Neuronal stem cell (in vitro differentiated cells): ENCODE data around the gene SMKR1.

Experiments
- DNase-seq: peaks from one replicate; pipeline ENCODE4 v3.0.0-alpha.2; 2013; ENCODE audit warnings: low spot score
- H2AFZ ChIP-seq: one replicate; pipeline ENCODE4 v1.6.1; 2013; ENCODE audit warnings: mild to moderate bottlenecking, low read length, inconsistent platforms
- H2AK5ac ChIP-seq: 2 replicates; pipeline ENCODE4 v1.6.1; 2013; ENCODE audit warnings: low read depth, mild to moderate bottlenecking, inconsistent platforms, low read length, moderate library complexity, mixed read lengths
- H2BK120ac ChIP-seq: 2 replicates; pipeline ENCODE4 v1.6.1; 2013; ENCODE audit warnings: low read depth, mild to moderate bottlenecking, inconsistent platforms, low read length, moderate library complexity, mixed read lengths
- H2BK12ac ChIP-seq: one replicate; pipeline ENCODE4 v1.6.1; 2013; ENCODE audit warnings: low read length, inconsistent platforms
- H2BK15ac ChIP-seq: 2 replicates; pipeline ENCODE4 v1.6.1; 2013; ENCODE audit warnings: mild to moderate bottlenecking, low read length, inconsistent platforms, mixed read lengths
- H2BK5ac ChIP-seq: one replicate; pipeline ENCODE4 v1.6.1; 2013; ENCODE audit warnings: inconsistent platforms, mild to moderate bottlenecking, low read length, moderate library complexity
- H3K14ac ChIP-seq: one replicate; pipeline ENCODE4 v1.6.1; 2013; ENCODE audit warnings: low read length, inconsistent platforms
- H3K18ac ChIP-seq: 2 replicates; pipeline ENCODE4 v1.6.1; 2013; ENCODE audit warnings: low read length, inconsistent platforms
- H3K23ac ChIP-seq: 2 replicates; pipeline ENCODE4 v1.6.1; 2013; ENCODE audit warnings: low read depth, mild to moderate bottlenecking, mixed read lengths, low read length, inconsistent platforms; ENCODE audit not compliant: poor library complexity
- H3K27ac ChIP-seq: replicated peaks from 3 replicates; pipeline ENCODE4 v1.5.1; 2013; ENCODE audit warnings: low read length, inconsistent platforms
- H3K27me3 ChIP-seq, 3 experiments: 2 replicates each; pipeline ENCODE4 v1.6.1; 2013; ENCODE audit warnings: low read length in 3 of 3, mild to moderate bottlenecking in 2 of 3, inconsistent platforms in 1 of 3, low read depth in 1 of 3, mixed read lengths in 1 of 3, moderate library complexity in 1 of 3; ENCODE audit not compliant: control insufficient read depth in 3 of 3, insufficient read depth in 3 of 3
- H3K36me3 ChIP-seq, 2 donors: replicated peaks in 1 of 2; 2 replicates each; pipeline ENCODE4 v1.6.1; 2013; ENCODE audit warnings: low read length in 2 of 2; ENCODE audit not compliant: control insufficient read depth in 2 of 2, insufficient read depth in 2 of 2
- H3K4ac ChIP-seq: 2 replicates; pipeline ENCODE4 v1.6.1; 2013; ENCODE audit warnings: inconsistent platforms, mild to moderate bottlenecking, low read length, moderate library complexity
- H3K4me1 ChIP-seq, 2 donors: 1 replicate in 1 of 2; 2 replicates in 1 of 2; pipeline ENCODE4 v1.6.1; 2013; ENCODE audit warnings: low read length in 2 of 2, low read depth in 1 of 2; ENCODE audit not compliant: control insufficient read depth in 2 of 2, insufficient read depth in 1 of 2
- H3K4me2 ChIP-seq: one replicate; pipeline ENCODE4 v1.6.1; 2013; ENCODE audit warnings: mild to moderate bottlenecking, low read length, inconsistent platforms; ENCODE audit not compliant: insufficient read depth, poor library complexity, severe bottlenecking
- H3K4me3 ChIP-seq, 2 donors: 2 replicates each; pipeline ENCODE4 v1.5.1; 2013; ENCODE audit warnings: low read length in 2 of 2, mild to moderate bottlenecking in 2 of 2, inconsistent platforms in 1 of 2, moderate library complexity in 1 of 2
- H3K79me1 ChIP-seq: one replicate; pipeline ENCODE4 v1.6.1; 2013; ENCODE audit warnings: low read depth, mild to moderate bottlenecking, inconsistent platforms, low read length, moderate library complexity
- H3K9ac ChIP-seq: one replicate; pipeline ENCODE4 v1.6.1; 2013; ENCODE audit warnings: mild to moderate bottlenecking, low read depth, low read length, inconsistent platforms; ENCODE audit not compliant: poor library complexity
- H3K9me3 ChIP-seq, 2 donors: replicated peaks in 1 of 2; 2 replicates each; pipeline versions ENCODE3 to v1.6.1; 2013; ENCODE audit warnings: low read length in 2 of 2, mild to moderate bottlenecking in 2 of 2, inconsistent platforms in 1 of 2, low read depth in 1 of 2, mixed read lengths in 1 of 2, moderate library complexity in 1 of 2; ENCODE audit not compliant: control insufficient read depth in 2 of 2, insufficient read depth in 1 of 2
- H4K8ac ChIP-seq: one replicate; pipeline ENCODE4 v1.6.1; 2013; ENCODE audit warnings: low read depth, mild to moderate bottlenecking, inconsistent platforms, low read length, moderate library complexity
- H4K91ac ChIP-seq: one replicate; pipeline ENCODE4 v1.6.1; 2013; ENCODE audit warnings: low read length, low read depth, mild to moderate bottlenecking, inconsistent platforms; ENCODE audit not compliant: poor library complexity
- WGBS, 2 donors: extraction: QIAGEN DNeasy Blood & Tissue Kit; methylation state at CpG; one replicate each; pipeline ENCODE4 v1.1.7; 2013; ENCODE audit warnings: missing lambda C conversion rate in 2 of 2, mixed read lengths in 1 of 2; ENCODE audit not compliant: insufficient read length in 2 of 2, insufficient replicate concordance in 1 of 2; ENCODE audit errors: extremely low coverage in 2 of 2; 5-methylcytosine and 5-hydroxymethylcytosine counted together

The SMKR1 gene

GRCh38 chr7:129466796-129467195 lies 35.5 kb upstream of the SMKR1 start:
- H3K27ac ChIP-seq: no peak overlapping the region
- no peak overlapping the region for H4K91ac ChIP-seq

GRCh38 chr7:129468087-129468486 lies 34.2 kb upstream of the SMKR1 start:
- H4K91ac ChIP-seq: no peak overlapping the region
- H2BK120ac ChIP-seq: no peak overlapping the region
- H3K4me3 ChIP-seq: no peak overlapping the region
- WGBS, 2 donors: no CpG with 5 or more reads among the region's 1 CpG
- H3K18ac ChIP-seq: no peak overlapping the region
- H3K27ac ChIP-seq: no peak overlapping the region
- H2BK15ac ChIP-seq: no peak overlapping the region
- H3K79me1 ChIP-seq: no peaks in the 10 kb centered on the region
- no peak overlapping the region for H3K4me2 ChIP-seq
- H3K14ac ChIP-seq: no peak overlapping the region
- no peak overlapping the region for H3K23ac ChIP-seq
- H3K27me3 ChIP-seq: no peaks in the 10 kb centered on the region
- no peaks in the 10 kb centered on the region for H3K4me1 ChIP-seq
- H2AK5ac ChIP-seq: no peak overlapping the region
- no peak overlapping the region for H2AFZ ChIP-seq
- H2BK5ac ChIP-seq: no peak overlapping the region
- H3K9ac ChIP-seq: no peak overlapping the region
- peaks cover 17 to 89% of the 10 kb centered on the region in 2 donors for H3K36me3 ChIP-seq
- H2BK12ac ChIP-seq: no peak overlapping the region
- no peak overlapping the region for H4K8ac ChIP-seq
- no peaks in the 10 kb centered on the region for H3K9me3 ChIP-seq
- DNase-seq: no peak
- no peak overlapping the region for H3K4ac ChIP-seq

More at GRCh38 chr7:129466796-129467195, 35.5 kb upstream of the SMKR1 start:
- no peak overlapping the region for H2AFZ ChIP-seq
- DNase-seq: no peak
- 100% methylated on average over 1 of the region's 3 CpGs; no CpG with 5 or more reads in 1 of the 2 donors for WGBS, 2 donors
- H2BK120ac ChIP-seq: no peak overlapping the region
- no peak overlapping the region for H3K14ac ChIP-seq
- no peak overlapping the region for H3K23ac ChIP-seq
- H3K79me1 ChIP-seq: no peaks in the 10 kb centered on the region
- H3K9me3 ChIP-seq: no peaks in the 10 kb centered on the region
- H2BK12ac ChIP-seq: no peak overlapping the region
- no peak overlapping the region for H2BK15ac ChIP-seq
- H3K36me3 ChIP-seq: peaks cover 27 to 96% of the 10 kb centered on the region in 2 donors
- H3K4me1 ChIP-seq: no peaks in the 10 kb centered on the region
- no peaks in the 10 kb centered on the region for H3K27me3 ChIP-seq
- no peak overlapping the region for H4K8ac ChIP-seq
- H3K4me3 ChIP-seq: no peak overlapping the region
- no peak overlapping the region for H2BK5ac ChIP-seq
- H3K4ac ChIP-seq: no peak overlapping the region
- no peak overlapping the region for H2AK5ac ChIP-seq
- H3K4me2 ChIP-seq: no peak overlapping the region
- H3K18ac ChIP-seq: no peak overlapping the region
- H3K9ac ChIP-seq: no peak overlapping the region

GRCh38 chr7:129468547-129468946 lies 33.8 kb upstream of the SMKR1 start:
- no peak overlapping the region for H3K9ac ChIP-seq

DNA sequence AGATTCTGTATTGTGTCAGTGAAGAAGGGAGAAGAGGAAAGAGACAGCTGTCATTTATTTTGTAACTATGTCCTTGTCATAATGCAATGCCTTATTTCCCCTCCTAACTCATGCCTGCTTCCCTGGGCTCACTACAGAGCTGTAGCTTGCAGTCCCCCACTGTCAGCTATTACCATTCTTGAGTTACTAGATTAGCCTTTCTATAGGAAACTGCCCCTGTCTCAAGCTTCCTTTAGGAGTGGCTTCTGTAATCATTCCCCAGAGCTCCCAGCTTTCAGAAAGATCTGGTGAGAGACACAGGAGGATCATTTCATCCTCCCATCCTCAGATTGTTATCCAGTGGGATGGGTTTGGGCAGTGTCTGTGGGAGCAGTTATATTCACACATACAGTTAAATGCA lies 32.4 kb upstream of the SMKR1 start:
- Histone ChIP-seq H3K4me1 (no peaks in the 10 kb centered on the region), H4K91ac (no peak overlapping the region), H2AK5ac (no peak overlapping the region), H4K8ac (no peak overlapping the region), H3K9me3 (no peaks in the 10 kb centered on the region), H2AFZ (no peak overlapping the region), H3K4me2 (no peak overlapping the region), H2BK5ac (no peak overlapping the region), H2BK15ac (no peak overlapping the region), H3K4ac (no peak overlapping the region), H3K18ac (no peak overlapping the region), H3K27ac (no peak overlapping the region), H3K23ac (no peak overlapping the region), H2BK120ac (no peak overlapping the region), H3K36me3 (peaks cover 10 to 83% of the 10 kb centered on the region in 2 donors), H2BK12ac (no peak overlapping the region), H3K27me3 (no peaks in the 10 kb centered on the region), H3K4me3 (no peak overlapping the region), H3K79me1 (no peaks in the 10 kb centered on the region), H3K14ac (no peak overlapping the region), H3K9ac (no peak overlapping the region)
- DNase-seq: no peak

More at GRCh38 chr7:129468547-129468946, 33.8 kb upstream of the SMKR1 start:
- no peak overlapping the region for H4K8ac ChIP-seq
- H3K27ac ChIP-seq: no peak overlapping the region
- no peak overlapping the region for H3K18ac ChIP-seq
- no peak overlapping the region for H2BK12ac ChIP-seq
- no peak overlapping the region for H3K14ac ChIP-seq
- H3K36me3 ChIP-seq: peaks cover 18 to 90% of the 10 kb centered on the region in 2 donors
- no peak overlapping the region for H3K4me2 ChIP-seq
- H3K23ac ChIP-seq: no peak overlapping the region
- no peak overlapping the region for H2BK15ac ChIP-seq
- no peaks in the 10 kb centered on the region for H3K27me3 ChIP-seq
- no peak overlapping the region for H2BK5ac ChIP-seq
- no peaks in the 10 kb centered on the region for H3K9me3 ChIP-seq
- H2BK120ac ChIP-seq: no peak overlapping the region
- H2AK5ac ChIP-seq: no peak overlapping the region
- no peak for DNase-seq
- no peak overlapping the region for H4K91ac ChIP-seq
- no peak overlapping the region for H3K4ac ChIP-seq
- no peak overlapping the region for H2AFZ ChIP-seq
- no peaks in the 10 kb centered on the region for H3K4me1 ChIP-seq
- no CpG with 5 or more reads among the region's 4 CpGs for WGBS, 2 donors
- no peak overlapping the region for H3K4me3 ChIP-seq
- H3K79me1 ChIP-seq: no peaks in the 10 kb centered on the region
